ENCODE data around the gene SURF1.

SURF1 gene

DNA sequence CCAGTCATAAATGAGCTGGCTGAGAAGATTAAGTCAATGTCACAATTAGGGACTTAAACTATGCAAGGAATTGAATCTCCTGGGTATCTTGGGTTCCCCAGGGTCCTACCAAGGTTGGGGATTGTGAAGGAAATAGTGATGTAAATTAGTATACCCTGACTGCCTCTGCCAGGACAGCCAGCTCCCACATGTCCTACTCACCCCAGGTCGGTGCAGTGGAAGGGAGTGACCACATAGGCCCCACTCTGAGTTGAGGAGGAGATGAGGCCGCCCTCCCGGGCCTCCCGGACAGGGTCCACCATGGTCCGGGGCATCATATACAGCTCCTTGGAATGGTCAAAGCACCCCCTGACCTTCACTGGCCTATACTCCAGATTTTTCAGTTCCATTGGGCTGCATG lies 2.7 kb downstream of the SURF1 start:
- no peak overlapping the region for H3K4me3 ChIP-seq (ENCODE audit: low read depth, low read length)
- TF ChIP-seq, protein P1, sequence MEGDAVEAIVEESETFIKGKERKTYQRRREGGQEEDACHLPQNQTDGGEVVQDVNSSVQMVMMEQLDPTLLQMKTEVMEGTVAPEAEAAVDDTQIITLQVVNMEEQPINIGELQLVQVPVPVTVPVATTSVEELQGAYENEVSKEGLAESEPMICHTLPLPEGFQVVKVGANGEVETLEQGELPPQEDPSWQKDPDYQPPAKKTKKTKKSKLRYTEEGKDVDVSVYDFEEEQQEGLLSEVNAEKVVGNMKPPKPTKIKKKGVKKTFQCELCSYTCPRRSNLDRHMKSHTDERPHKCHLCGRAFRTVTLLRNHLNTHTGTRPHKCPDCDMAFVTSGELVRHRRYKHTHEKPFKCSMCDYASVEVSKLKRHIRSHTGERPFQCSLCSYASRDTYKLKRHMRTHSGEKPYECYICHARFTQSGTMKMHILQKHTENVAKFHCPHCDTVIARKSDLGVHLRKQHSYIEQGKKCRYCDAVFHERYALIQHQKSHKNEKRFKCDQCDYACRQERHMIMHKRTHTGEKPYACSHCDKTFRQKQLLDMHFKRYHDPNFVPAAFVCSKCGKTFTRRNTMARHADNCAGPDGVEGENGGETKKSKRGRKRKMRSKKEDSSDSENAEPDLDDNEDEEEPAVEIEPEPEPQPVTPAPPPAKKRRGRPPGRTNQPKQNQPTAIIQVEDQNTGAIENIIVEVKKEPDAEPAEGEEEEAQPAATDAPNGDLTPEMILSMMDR (IDR thresholded peaks at IDR 0.05; ENCODE audit: low read depth, low read length), result no peak

DNA sequence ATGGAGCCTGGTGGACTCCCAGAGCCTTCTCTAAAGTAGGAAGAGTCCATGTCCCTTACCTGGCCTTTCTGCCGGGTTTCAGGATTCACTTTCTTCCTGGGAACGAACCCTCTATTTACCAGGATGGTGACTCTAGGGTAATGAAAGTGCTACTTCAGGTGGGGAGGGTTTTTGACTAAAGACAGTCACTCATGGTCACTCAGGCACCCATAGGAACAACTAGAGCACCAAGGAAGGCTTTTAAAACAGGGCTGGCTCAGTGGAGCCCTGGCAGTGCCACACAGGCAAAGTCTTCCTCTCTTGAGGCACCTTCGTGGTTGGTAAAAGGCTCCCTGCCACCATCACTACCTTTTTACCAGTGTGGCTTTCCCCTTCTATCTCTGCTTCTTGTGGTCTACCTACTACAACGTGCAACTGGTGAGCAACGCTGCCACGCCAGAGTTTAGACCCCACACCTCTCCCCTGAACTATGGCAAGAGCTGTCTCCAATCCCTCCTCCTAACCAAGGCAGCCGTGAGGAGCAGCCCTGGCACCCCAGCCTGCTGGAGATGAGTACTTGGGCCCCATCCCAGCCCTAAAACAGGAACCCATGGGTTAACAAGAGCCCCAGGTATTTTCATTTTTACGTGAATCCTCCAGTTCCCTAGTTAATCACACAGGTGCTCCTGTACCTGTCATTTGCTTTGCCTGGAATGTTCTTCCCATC lies 3.5 kb downstream of the SURF1 start:
- TF ChIP-seq, protein P1 (IDR thresholded peaks at IDR 0.05; ENCODE audit: low read depth, low read length), result no peak

DNA sequence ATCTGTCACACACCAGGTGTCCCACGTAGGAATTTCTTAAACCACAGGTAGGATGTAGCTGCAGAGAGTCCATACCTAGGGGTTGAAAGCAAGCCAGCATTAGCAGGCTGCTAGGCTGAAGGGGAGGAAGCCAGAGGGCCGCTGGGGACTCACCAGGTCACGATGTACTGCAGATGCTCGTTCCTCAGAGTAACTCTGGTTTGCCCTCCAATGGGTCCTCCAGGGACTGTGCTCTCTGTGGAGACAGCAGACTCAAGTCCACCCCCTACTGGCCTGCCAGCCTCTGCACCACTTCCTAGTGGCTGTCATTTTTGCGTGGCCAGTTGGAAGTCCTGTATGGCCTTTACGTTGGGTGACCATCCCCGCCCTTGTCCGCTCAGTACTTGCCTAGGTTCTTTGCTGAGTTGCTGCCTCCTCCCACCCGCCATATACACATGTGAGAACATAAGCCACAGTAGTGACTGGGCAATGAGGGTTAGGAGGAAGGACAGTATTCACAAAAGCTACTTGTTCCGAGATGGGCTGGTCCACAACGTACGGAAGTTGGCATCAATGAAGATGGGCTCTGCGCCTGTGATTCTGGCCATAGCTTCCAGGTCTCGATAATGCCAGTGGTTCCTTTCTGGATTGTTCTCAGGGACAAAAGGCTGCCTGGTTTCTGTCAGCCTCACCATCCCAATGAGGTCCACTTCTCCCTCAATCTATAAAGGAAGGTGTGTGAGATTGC lies 4.2 kb downstream of the SURF1 start:
- TF ChIP-seq, protein P1 (IDR thresholded peaks at IDR 0.05; ENCODE audit: low read depth, low read length), result peak; percentile 46

More for the DNA sequence above, 3.5 kb downstream of the SURF1 start:
- no peak overlapping the region for H3K4me3 ChIP-seq (ENCODE audit: low read depth, low read length)

DNA sequence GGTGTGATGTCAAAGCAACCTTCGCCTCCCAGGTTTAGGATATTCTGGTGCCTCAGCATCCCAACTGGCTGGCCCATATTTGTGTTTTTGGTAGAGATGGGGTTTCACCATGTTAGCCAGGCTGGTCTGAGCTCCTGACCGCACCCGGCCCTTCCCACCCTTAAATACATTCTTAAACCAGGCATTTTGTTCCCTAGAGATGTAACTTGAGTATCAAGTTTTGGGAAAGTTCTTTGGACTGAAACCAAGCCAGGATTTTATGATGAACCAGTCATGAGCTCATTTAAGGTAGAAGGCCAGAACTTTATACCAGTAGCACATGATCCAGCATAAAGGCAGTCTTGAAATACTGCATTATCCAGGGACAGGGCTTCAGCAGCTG lies 4.8 kb downstream of the SURF1 start:
- no peak overlapping the region for H3K4me3 ChIP-seq (ENCODE audit: low read depth, low read length)
- TF ChIP-seq, protein P1 (IDR thresholded peaks at IDR 0.05; ENCODE audit: low read depth, low read length), result no peak

More for the DNA sequence above, 4.2 kb downstream of the SURF1 start:
- no peak overlapping the region for H3K4me3 ChIP-seq (ENCODE audit: low read depth, low read length)

DNA sequence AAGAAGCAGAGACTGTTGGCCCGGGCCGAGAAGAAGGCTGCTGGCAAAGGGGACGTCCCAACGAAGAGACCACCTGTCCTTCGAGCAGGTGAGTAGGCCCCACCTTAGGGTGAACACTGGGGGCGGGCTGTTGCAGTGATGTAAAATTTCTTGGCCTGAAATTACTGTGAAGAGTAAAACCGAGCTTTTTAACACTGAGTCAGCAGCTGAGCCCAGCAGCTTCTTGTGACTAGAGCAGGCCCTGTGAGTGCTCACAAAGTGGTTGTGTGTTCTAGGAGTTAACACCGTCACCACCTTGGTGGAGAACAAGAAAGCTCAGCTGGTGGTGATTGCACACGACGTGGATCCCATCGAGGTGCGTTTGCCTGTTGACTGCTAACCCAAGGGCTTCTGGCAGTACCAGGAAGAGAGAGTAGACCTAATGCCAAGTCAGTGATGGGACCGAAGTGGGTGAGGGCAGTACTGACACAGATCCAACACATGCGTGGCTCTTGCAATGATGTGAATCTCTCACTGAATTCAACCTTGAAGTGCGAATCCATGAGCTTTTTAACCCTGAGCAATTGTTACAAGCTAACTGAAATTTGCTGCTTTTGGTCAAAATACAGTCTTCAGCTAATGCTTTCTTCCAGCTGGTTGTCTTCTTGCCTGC lies 6.2 kb downstream of the SURF1 start:
- TF ChIP-seq, protein P1 (IDR thresholded peaks at IDR 0.05; ENCODE audit: low read depth, low read length), result no peak
- H3K4me3 ChIP-seq (ENCODE audit: low read depth, low read length), result peak overlapping the region; percentile 99

DNA sequence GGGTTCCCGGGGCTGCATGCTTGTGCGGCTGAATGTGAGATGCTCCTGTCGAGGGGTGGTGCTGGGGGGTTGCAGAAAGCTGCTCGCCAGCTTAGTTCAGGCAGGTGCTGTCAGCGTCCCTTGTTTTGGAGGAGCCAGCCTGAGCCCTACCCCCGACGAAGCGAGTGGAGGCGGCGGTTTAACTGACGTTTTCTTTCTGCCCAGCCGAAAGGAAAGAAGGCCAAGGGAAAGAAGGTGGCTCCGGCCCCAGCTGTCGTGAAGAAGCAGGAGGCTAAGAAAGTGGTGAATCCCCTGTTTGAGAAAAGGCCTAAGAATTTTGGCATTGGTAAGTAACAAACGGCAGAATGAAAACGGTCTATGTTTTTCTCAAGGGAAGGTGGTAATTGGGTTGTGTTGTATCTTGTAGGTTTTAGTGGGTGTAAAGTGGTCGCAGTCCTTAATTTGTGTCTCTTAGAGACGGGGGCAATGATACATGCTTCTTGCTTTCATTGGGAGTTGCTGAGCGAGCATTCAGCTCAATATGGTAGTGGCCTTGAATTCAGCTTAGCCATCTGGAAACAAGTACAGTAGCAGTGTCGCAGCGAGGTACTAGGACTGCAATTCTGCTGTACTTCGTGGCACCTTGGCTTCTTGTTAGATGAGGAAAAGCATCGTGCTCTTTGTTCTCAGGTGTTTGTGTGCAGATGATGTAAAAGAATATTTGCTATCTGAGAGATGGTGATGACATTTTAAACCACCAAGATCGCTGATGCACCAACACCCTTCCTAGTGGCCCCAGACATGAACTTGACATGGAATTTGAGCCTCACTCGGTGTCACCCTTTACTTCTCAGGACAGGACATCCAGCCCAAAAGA lies 7.3 kb downstream of the SURF1 start:
- TF ChIP-seq, protein P1 (IDR thresholded peaks at IDR 0.05; ENCODE audit: low read depth, low read length), result no peak
- H3K4me3 ChIP-seq (ENCODE audit: low read depth, low read length), result peak overlapping the region; percentile 99

Data from WI38 (cell line).